ENCODE results near the gene SCCPDH.

Gene SCCPDH

DNA sequence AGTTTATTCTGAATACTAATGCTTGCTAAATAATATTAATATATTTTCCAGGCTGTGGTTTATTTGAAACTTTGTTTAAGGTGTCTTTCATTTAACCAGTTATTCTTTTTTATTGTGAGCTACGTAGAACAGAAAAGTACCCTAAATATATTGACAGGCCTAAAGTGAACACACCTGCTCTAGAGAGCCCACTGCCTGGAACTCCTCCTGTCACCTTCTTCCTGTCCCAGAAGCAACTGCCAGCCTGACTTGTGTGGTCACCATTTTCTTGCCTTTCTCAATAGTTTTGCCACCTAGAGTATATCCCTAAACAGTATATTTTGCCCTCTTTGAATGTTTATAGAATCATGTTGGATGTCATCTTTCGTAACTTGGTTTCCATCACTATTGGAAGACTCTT, 48.5 kb downstream of the SCCPDH start:
- Histone ChIP-seq H3K27me3 (ENCODE audit: low read depth) (no peaks in the 10 kb centered on the region), H3K9me3 (no peaks in the 10 kb centered on the region), H3K4me1 (no peaks in the 10 kb centered on the region), H3K4me3 (no peak overlapping the region), H3K36me3 (replicated peaks) (peaks cover 4% of the 10 kb centered on the region; the same call in 1 of the 2 replicates)
- DNase-seq (ENCODE audit: low spot score in 2 of 2), result no peak
- in situ Hi-C loops (cut with MboI; ENCODE audit: low sequenced_read_pairs), result no loop called here

DNA sequence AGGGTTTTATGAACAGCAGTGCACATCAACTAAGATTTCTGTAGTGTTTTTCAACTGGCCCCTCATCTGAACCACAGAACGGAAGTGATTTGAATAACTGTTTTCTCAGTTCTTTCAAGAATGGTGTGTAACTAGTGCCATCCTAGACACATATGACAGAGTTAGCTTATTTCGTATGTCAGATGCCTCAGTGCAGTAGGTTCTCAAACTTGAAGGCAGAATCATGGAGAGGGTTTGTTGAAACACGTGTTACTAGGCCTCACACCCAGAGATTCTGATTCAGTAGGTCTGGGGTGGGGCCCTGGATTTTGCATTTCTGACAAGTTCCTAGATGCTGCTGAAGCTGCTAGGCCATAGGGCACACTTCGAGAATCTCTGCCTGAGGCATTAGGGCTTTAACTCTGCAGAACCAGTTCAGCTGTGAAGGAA, 49.0 kb downstream of the SCCPDH start:
- H3K9me3 ChIP-seq, result no peaks in the 10 kb centered on the region
- H3K4me3 ChIP-seq, result no peak overlapping the region
- no peaks in the 10 kb centered on the region for H3K4me1 ChIP-seq
- H3K36me3 ChIP-seq (replicated peaks), result peaks cover 4% of the 10 kb centered on the region; the same call in 1 of the 2 replicates
- in situ Hi-C loops (cut with MboI; ENCODE audit: low sequenced_read_pairs), result no loop called here
- no peaks in the 10 kb centered on the region for H3K27me3 ChIP-seq (ENCODE audit: low read depth)
- DNase-seq (ENCODE audit: low spot score in 2 of 2), result no peak

DNA sequence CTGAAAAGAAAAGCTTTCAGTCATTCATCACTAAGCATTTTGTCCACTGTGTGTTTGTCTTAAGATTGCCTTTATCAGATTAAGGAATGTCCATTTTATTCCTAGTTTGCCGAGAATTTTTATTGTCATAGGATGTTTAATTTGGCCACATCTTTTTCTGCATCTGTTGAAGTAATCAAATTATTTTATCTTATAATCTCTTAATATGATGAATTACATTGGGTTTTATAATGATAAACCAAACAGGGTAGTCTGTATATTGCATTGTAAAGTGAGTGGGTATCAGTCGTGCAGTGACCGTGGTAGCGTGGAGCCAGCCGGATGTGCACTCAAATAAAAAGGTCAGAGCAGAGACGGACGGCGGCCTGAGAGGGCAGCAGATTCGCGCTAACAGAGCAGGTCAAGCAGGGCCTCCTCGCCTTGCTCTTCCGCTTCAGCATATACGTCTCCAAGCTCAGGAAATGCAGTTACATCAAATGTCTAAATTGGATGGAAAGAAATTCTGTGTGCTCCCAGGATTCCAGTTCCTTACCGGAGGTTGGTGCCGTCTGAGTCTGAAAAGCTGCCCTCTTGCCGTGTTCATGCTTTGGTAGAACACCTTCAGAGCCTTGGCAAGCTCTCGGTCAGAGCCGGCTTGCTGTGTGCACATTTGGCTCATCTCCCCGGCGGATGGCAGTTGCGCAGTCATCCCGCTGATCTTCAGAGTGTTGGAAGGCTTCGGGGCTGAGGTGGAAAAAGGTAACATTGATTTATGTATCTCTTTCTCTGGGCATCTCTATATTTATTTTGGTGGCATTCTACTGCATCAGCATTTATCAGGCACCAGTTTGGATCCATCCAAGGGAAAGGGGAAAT, 51.5 kb downstream of the SCCPDH start:
- Histone ChIP-seq H3K9me3 (no peaks in the 10 kb centered on the region), H3K36me3 (replicated peaks) (peaks cover 4% of the 10 kb centered on the region; the same call in 1 of the 2 replicates), H3K27me3 (ENCODE audit: low read depth) (no peaks in the 10 kb centered on the region), H3K4me1 (no peaks in the 10 kb centered on the region), H3K4me3 (no peak overlapping the region)
- no peak for DNase-seq (ENCODE audit: low spot score in 2 of 2)
- in situ Hi-C loops (cut with MboI; ENCODE audit: low sequenced_read_pairs), result no loop called here

DNA sequence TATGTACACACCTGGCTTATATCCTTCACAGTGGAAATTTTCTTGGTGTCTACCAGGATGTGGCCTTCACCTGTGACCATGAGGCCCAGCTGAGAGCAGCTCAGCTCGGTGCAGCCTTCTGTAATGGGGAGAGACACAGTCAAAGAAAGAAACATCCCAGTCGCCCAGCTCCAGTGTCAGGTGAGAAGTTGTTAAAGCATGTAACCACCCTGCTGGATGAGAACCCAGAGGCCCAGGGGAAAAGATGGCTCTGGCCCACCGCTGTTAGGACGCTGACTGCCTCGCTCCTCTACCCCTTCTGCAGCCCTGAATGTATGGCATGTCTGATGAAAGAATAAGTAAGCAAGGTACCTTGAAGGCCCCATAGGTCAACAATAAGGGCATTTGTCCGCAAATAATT, 52.7 kb downstream of the SCCPDH start:
- no peak for DNase-seq (ENCODE audit: low spot score in 2 of 2)
- Histone ChIP-seq H3K27me3 (ENCODE audit: low read depth) (no peaks in the 10 kb centered on the region), H3K4me1 (no peaks in the 10 kb centered on the region), H3K36me3 (replicated peaks) (no peaks in the 10 kb centered on the region), H3K4me3 (no peak overlapping the region), H3K9me3 (no peaks in the 10 kb centered on the region)
- in situ Hi-C loops (cut with MboI; ENCODE audit: low sequenced_read_pairs), result no loop called here

DNA sequence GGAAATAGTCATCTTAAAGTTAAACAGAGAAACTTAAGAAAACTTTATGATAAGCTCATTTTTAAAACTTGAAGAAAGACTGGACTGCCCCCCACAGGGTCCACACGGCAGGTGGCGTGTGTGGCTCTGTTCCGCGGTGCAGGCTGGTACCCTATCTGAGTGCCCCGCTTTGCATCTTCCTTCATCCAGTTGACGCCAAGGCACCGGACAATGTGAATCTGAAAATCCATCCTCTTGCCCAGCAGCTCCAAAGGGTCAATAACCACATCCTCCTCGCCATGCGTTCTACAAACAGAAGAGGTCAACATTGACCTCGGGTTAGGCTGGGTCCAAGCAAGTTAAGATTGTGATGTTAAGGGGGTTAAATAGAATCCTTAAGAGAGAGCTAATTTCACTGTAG, 54.5 kb downstream of the SCCPDH start:
- Histone ChIP-seq H3K27me3 (ENCODE audit: low read depth) (no peaks in the 10 kb centered on the region), H3K36me3 (replicated peaks) (no peaks in the 10 kb centered on the region), H3K4me1 (no peaks in the 10 kb centered on the region), H3K4me3 (no peak overlapping the region), H3K9me3 (no peaks in the 10 kb centered on the region)
- DNase-seq (ENCODE audit: low spot score in 2 of 2), result no peak
- in situ Hi-C loops (cut with MboI; ENCODE audit: low sequenced_read_pairs), result no loop called here

DNA sequence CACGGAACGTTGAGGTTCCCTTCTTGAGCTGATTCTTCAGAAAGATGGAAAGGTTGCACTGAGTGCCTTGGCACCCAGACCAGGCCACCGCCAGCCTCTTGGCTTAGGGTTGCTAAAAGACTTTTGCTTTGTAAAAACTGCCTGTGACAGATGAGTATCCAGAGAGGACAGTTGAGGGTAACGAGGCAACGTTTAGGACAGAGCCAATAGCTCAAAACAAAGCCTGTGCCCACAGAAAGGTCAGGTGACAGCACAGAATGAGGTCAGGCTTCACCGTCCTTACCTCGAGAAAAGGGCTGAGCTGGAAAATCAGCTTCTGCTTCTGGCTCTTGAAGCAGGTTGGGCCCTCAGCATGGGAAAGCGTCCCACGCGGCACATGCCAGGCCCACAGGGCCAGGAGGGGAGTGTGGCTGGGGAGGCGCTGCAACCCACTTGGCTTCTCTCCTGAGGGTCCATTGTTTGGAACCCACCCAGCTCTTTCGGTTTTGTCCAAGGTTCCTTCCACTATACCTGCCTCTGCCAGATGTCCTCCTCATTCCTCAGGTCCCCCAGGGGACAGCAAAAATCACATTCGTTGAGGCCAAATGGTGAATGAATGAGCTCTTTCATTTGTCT, 55.5 kb downstream of the SCCPDH start:
- H3K4me3 ChIP-seq, result no peak overlapping the region
- no peaks in the 10 kb centered on the region for H3K4me1 ChIP-seq
- no peaks in the 10 kb centered on the region for H3K27me3 ChIP-seq (ENCODE audit: low read depth)
- in situ Hi-C loops (cut with MboI; ENCODE audit: low sequenced_read_pairs), result no loop called here
- no peaks in the 10 kb centered on the region for H3K9me3 ChIP-seq
- H3K36me3 ChIP-seq (replicated peaks), result no peaks in the 10 kb centered on the region
- DNase-seq (ENCODE audit: low spot score in 2 of 2), result no peak

DNA sequence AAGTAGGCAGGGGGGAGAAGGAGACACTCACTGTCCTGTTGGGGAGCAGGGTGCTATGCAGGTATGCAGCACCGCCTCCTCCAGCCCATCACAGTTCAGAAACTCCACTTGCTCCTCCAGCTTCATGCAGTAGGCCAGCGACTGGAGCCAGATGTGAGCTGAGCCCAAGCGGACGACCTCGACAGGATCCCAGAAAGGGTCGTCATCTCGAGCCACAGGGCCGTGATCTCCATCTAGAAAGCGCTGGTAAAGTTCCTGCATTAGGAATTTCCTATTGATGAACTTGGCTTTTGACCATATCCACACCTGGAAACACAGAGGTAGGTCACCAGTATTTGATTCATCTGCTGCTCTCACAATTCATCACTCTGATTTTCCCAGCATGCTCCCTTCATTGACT, 56.1 kb downstream of the SCCPDH start:
- in situ Hi-C loops (cut with MboI; ENCODE audit: low sequenced_read_pairs), result no loop called here
- DNase-seq (ENCODE audit: low spot score in 2 of 2), result no peak
- Histone ChIP-seq H3K27me3 (ENCODE audit: low read depth) (no peaks in the 10 kb centered on the region), H3K4me3 (no peak overlapping the region), H3K9me3 (no peaks in the 10 kb centered on the region), H3K4me1 (no peaks in the 10 kb centered on the region), H3K36me3 (replicated peaks) (no peaks in the 10 kb centered on the region)

DNA sequence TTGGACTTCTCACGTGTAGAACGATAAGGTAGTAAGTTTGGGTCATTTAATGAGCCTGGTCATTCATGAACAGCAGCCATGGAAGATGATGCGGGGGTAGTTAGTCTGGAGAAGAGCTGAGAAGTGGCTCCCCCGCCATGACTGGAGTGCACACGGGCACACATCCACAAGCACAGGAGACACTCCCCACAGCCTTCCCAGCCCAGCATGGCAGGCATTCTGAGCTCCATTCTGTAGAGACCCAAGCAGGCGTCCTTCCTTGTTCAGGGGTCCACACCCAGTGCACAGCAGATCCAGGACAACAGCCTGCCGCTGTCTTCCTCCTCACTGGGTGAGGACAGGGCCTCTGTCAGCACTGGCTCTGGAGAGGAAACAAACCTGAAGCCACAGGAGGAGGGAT, 57.0 kb downstream of the SCCPDH start:
- in situ Hi-C loops (cut with MboI; ENCODE audit: low sequenced_read_pairs), result no loop called here

DNA sequence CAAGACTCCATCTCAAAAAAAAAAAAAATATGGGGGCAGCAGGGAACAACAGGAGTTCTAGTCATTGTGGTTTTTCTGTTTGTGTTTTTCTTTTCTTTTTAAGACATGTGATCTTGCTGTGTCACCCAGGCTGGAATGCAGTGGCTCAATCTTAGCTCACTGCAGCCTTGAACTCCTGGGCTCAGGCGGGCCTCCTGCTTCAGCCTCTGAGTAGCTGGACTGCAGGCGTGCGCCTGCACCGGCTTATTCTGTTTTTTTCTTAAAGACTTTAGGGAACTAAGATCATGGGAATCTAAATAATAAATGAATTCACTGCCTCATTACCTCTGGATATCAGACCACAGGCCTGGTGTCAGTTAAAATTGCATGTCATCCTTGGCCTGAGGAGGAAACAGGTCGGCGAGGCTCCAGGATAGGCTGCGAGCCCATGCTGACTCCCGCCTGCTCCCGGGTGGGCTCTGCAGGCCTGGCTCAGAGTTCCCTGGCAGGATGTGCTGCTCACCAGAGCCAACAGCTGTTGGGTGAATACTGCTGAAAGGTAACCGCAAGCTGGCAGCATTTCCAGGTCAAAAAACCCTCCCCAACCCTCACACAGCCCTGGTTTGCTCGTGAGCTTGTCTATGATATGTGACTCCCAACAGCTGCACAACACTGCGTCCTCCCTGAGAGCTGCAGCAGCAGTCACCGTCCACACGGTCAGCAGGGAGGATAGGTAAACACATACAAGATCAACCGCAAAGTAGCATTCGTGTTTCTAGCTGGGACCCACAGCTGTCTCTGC, 58.1 kb downstream of the SCCPDH start:
- no peaks in the 10 kb centered on the region for H3K36me3 ChIP-seq (replicated peaks)
- DNase-seq (ENCODE audit: low spot score in 2 of 2), result no peak
- in situ Hi-C loops (cut with MboI; ENCODE audit: low sequenced_read_pairs), result no loop called here

More for the DNA sequence above, 57.0 kb downstream of the SCCPDH start:
- H3K9me3 ChIP-seq, result no peaks in the 10 kb centered on the region
- H3K4me3 ChIP-seq, result no peak overlapping the region
- DNase-seq (ENCODE audit: low spot score in 2 of 2), result no peak
- H3K36me3 ChIP-seq (replicated peaks), result no peaks in the 10 kb centered on the region
- no peaks in the 10 kb centered on the region for H3K4me1 ChIP-seq
- H3K27me3 ChIP-seq (ENCODE audit: low read depth), result no peaks in the 10 kb centered on the region

DNA sequence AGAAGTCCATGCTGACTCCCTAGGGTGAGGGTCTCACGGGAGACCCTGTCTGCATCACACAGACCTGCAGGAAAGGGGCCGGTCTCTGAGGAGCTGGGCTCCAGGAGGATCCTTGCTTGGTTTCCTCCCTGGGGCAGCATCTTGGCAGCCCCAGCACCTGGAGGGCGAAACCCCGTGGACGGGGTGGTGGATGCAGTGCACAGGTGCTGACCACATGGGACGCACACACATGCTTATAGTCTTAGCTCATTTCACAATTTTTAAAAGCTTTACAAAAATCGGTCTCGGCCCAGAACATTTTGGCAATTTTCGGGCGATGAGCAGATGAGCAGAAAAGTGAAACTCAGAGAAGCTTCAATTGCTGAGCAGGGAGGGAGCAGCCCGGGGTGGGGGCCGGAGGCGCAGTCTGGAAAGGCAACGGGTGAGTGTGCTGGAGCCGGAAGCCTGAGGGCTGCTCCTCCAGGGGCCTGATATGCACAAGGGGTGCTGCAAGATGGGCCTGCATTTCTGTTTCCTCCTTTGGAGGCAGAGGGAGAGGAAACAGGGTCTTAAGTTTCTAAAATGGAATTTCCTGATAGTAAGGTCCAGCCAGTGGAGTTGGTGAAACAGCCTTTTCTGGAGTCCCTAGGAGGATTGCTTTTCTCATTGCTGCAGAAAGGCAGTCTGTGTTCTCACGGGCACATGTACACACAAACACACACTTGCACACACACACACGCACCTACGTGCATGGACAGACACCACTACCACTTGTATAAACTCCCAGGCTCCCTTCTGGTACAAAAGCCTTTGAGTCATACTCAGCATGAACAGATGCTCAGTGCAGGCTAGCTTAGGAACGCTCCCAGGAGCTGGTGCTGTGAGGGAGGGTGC, 60.6 kb downstream of the SCCPDH start:
- H3K9me3 ChIP-seq, result no peaks in the 10 kb centered on the region
- no peaks in the 10 kb centered on the region for H3K36me3 ChIP-seq (replicated peaks)
- H3K4me1 ChIP-seq, result no peaks in the 10 kb centered on the region
- in situ Hi-C loops (cut with MboI; ENCODE audit: low sequenced_read_pairs), result no loop called here
- no peak for DNase-seq (ENCODE audit: low spot score in 2 of 2)
- no peaks in the 10 kb centered on the region for H3K27me3 ChIP-seq (ENCODE audit: low read depth)
- no peak overlapping the region for H3K4me3 ChIP-seq

More for the DNA sequence above, 58.1 kb downstream of the SCCPDH start:
- Histone ChIP-seq H3K4me1 (no peaks in the 10 kb centered on the region), H3K27me3 (ENCODE audit: low read depth) (no peaks in the 10 kb centered on the region), H3K4me3 (no peak overlapping the region), H3K9me3 (no peaks in the 10 kb centered on the region)

DNA sequence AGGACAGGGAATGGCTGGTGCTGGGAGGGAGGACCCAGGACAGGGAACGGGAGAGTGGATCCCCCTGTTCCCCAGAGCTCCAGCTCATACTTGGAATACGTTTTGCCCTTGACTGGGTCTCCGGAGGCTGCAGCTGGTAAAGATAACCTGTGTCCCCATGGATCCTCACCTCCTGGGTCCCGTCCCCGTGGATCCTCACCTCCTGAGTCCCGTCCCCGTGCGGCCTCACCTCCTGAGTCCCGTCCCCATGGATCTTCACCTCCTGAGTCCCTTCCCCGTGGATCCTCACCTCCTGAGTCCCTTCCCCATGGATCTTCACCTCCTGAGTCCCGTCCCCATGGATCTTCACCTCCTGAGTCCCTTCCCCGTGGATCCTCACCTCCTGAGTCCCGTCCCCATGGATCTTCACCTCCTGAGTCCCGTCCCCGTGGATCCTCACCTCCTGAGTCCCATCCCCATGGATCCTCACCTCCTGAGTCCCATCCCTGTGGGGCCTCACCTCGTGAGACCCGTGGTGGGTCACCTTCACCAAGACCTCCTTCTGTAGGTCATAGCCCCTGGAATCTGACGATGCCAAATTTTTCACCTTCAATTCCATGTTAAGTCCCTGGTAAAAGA, 61.4 kb downstream of the SCCPDH start:
- H3K9me3 ChIP-seq, result no peaks in the 10 kb centered on the region
- in situ Hi-C loops (cut with MboI; ENCODE audit: low sequenced_read_pairs), result no loop called here
- no peaks in the 10 kb centered on the region for H3K36me3 ChIP-seq (replicated peaks)
- no peaks in the 10 kb centered on the region for H3K4me1 ChIP-seq
- H3K4me3 ChIP-seq, result no peak overlapping the region
- no peak for DNase-seq (ENCODE audit: low spot score in 2 of 2)
- H3K27me3 ChIP-seq (ENCODE audit: low read depth), result no peaks in the 10 kb centered on the region

DNA sequence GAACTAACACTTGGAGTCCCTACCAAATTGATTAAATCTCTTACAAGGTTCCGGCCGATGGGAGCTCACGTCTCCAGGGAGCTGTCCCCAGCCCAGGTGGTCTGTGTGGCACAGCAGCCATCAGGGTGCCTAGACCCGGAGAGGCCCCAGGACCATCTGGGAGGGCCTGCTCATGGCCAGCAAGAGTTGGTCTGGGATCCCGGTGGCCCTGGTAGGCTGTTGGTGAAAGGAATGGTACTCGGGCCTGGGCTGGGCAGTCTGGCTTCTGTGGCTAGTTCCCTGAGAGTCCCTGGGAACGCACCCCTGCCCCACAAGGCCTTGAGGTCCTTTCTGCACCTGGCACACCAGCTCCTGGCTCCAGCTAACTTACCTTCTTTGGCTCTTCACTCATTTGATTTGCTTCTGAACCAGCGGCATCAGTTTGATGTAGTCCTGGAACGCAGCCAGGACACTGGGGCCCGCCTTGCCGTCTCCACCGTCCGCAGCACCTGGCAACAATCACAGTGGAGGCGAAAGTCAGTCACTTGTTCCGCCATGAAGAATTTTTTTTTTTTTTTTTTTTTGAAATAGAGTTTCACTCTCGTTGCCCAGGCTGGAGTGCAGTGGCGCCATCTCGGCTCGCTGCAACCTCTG, 62.5 kb downstream of the SCCPDH start:
- no peaks in the 10 kb centered on the region for H3K27me3 ChIP-seq (ENCODE audit: low read depth)

More for the DNA sequence above, 62.5 kb downstream of the SCCPDH start:
- DNase-seq (ENCODE audit: low spot score in 2 of 2), result no peak
- in situ Hi-C loops (cut with MboI; ENCODE audit: low sequenced_read_pairs), result no loop called here
- H3K9me3 ChIP-seq, result no peaks in the 10 kb centered on the region
- no peak overlapping the region for H3K4me3 ChIP-seq
- H3K4me1 ChIP-seq, result no peaks in the 10 kb centered on the region
- no peaks in the 10 kb centered on the region for H3K36me3 ChIP-seq (replicated peaks)

All from HAP-1 (cell line).